NCI-H187 treated with DMSO at 0.1 percent for 48 hours (cell line): ENCODE measurements around the gene PDHX.

Experiments used
- DNase-seq: peaks from one replicate; lab custom pipeline; 2025; lab: John Stamatoyannopoulos, UW

PDHX gene

DNA sequence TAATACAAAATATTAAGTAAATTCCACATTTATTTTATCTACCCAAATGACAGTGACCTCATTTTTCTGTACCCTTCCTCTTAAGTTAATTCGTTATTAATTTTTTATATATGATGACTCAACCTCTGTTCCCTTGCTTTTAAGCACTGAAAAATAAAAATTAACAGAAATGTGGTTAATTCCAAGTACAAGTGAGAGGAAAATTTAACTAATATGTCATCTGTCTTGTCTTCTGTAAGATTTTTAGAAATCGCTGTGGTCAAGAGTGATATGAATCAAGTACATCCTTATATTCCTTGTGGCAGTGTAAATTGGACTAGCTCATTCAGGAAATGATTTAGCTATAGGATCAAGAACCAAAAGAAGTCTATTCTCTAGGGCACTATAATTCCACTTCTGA is 74.5 kb downstream of the PDHX start:
- DNase-seq, result no peak

- no peak for DNase-seq
Measured at GRCh38 chr11:34994854-34995253, 78.4 kb downstream of the PDHX start.

- no peak for DNase-seq
Measured at GRCh38 chr11:34996958-34997357, 80.5 kb downstream of the PDHX start.

- no peak for DNase-seq
Measured at GRCh38 chr11:34997952-34998528, 81.6 kb downstream of the PDHX start.

- no peak for DNase-seq
Measured at GRCh38 chr11:34999453-34999852, 83.0 kb downstream of the PDHX start.

GRCh38 chr11:35003186-35003585 is 86.8 kb downstream of the PDHX start:
- DNase-seq, result no peak

GRCh38 chr11:35003658-35004057 is 87.2 kb downstream of the PDHX start:
- no peak for DNase-seq

DNA sequence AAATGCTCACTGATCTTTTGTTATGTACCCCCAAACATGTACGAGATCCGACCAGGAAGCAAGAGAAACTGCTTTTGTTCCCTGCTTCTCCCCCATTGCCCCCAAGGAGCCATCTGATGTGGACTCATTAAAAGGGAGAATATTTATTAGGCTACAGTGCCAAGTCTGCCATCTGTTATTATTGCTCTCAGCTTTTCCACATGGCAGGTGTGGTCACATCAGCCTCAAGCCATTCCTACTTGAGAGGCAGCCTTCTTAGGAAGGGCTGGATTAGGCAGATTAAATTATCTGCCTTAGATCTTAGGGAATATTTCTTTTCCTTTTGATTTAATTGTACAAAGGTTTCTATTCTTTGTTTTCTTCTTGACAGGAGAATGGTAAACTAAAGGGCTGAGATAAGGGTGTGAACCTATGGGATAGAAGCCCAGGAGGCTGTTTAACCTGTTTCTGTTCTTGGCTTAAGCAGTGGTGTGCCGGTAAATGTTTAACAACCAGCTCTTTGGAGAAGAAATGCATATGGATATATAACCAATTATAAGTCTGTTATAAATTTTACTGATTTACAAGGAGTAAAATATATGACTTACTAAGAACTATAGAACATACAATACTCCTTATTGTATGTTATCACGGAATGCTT is 88.8 kb downstream of the PDHX start:
- no peak for DNase-seq

- DNase-seq, result no peak
Measured at GRCh38 chr11:35006389-35007128, 90.1 kb downstream of the PDHX start.

DNA sequence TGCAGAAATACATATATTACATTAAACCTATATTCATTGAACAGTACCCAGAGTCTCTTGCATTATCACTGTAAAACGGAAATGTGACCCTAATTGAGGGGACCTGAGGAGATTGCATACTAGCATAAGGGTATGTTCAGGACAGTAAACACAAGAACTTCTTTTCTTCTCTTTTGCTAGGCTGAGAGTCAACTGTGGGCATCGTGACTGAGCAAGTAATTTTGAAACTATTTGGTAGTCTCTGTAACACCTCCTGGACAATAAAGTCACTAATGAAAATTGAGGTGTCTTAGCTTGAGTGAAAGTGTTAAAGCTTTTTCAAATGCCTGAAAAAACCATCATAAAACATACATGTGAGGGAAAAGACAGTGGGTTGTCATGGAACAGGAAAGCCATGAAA is 90.9 kb downstream of the PDHX start:
- no peak for DNase-seq

GRCh38 chr11:35009191-35009943 is 92.9 kb downstream of the PDHX start:
- no peak for DNase-seq

GRCh38 chr11:35009944-35010342 is 93.5 kb downstream of the PDHX start:
- DNase-seq, result no peak

GRCh38 chr11:35010654-35011053 is 94.2 kb downstream of the PDHX start:
- no peak for DNase-seq

- DNase-seq, result no peak
Measured at GRCh38 chr11:35011389-35011788, 95.0 kb downstream of the PDHX start.

DNA sequence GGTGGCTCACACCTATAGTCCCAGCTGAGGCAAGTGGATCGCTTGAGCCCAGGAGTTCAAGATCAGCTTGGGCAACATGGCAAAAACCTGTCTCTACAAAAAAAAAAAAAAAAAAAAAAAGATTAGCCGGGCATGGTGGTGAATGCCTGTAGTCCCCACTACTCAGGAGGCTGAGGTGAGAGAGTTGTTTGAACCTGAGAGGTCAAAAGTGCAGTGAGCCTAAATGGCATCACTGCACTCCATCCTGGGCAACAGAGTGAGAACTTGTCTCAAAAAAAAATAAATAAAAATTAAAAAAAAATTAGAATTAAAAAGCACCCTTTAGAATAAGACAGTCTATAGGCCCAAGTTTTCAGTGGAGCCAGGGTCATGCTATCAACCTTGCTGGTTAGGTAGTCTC is 95.5 kb downstream of the PDHX start:
- DNase-seq, result no peak

- no peak for DNase-seq
Measured at GRCh38 chr11:35012467-35013191, 96.2 kb downstream of the PDHX start.

- DNase-seq, result no peak
Measured at GRCh38 chr11:35013514-35014233, 97.3 kb downstream of the PDHX start.

DNA sequence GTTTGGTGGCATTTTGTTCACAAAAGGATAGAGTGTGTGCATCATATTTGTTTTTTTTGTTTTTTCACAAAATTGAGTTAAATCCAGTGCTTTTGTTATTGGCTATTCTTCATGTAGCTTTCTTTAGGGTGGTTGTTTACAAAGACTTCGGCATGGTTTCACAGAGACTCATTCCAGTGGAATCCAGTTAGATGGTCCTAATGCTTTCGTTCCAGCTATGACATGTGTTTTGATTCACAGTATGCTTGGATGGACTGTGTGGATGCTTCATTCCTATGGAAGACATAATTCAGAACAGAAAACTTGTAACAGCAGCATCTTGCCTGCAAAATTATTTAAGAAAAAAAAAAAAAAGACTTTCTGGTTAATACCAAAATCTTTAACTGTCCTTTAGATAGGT is 97.9 kb downstream of the PDHX start:
- no peak for DNase-seq

- DNase-seq, result no peak
Measured at GRCh38 chr11:35015621-35016387, 99.4 kb downstream of the PDHX start.

DNA sequence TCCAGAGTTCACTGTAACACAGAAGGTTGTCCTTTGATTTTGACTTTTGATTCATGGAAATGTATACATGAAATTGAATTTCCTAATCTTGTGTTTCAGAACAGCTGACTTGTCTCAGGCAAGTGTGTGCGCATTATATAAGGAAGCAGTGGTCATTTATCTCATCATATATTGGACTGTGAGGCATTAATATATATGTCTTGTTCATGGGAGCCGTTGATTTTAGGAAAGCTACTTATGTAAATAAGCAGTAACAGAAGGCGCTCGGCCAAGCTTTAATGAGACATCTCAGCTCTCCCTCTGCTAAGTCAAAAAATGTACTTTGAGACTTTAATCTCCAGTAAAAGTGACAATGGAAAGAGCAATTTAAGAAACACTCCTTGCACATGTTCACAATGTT is 100.5 kb downstream of the PDHX start:
- DNase-seq, result no peak
